Measurements from ENCODE around the gene PRKN. TPM values are rescaled to one million over a fixed set of nuclear protein-coding genes. Genes with fewer than 3 reads are reported as not detected.

Gene PRKN
- total and polyA plus RNA-seq, 9 of the 15 experiments (the other 6 are each of a cell fraction or from before 2014, with no cell fraction given), result 0.03 to 0.96 (median 0.15) TPM; not detected in 2

DNA sequence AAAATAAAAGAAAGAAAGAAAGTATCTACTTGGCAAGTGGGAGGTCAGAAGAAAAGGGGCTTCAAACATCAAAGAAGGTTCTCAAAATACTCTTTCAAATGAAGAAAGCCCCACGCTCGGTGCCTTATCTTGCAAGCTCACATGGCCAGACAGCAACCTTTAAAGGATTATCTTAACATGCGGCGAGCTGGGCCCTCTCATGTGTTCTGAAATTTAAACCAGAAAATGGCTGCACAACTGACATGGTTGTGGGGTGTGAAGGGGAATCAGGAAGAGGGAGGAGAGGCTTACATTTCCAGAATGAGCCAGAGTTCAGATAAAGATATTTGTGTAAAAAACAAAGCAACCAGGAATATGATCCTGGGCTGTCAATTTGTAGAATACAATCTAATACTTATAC lies 363.1 kb downstream of the PRKN start (continued):
- TF ChIP-seq, protein P1, sequence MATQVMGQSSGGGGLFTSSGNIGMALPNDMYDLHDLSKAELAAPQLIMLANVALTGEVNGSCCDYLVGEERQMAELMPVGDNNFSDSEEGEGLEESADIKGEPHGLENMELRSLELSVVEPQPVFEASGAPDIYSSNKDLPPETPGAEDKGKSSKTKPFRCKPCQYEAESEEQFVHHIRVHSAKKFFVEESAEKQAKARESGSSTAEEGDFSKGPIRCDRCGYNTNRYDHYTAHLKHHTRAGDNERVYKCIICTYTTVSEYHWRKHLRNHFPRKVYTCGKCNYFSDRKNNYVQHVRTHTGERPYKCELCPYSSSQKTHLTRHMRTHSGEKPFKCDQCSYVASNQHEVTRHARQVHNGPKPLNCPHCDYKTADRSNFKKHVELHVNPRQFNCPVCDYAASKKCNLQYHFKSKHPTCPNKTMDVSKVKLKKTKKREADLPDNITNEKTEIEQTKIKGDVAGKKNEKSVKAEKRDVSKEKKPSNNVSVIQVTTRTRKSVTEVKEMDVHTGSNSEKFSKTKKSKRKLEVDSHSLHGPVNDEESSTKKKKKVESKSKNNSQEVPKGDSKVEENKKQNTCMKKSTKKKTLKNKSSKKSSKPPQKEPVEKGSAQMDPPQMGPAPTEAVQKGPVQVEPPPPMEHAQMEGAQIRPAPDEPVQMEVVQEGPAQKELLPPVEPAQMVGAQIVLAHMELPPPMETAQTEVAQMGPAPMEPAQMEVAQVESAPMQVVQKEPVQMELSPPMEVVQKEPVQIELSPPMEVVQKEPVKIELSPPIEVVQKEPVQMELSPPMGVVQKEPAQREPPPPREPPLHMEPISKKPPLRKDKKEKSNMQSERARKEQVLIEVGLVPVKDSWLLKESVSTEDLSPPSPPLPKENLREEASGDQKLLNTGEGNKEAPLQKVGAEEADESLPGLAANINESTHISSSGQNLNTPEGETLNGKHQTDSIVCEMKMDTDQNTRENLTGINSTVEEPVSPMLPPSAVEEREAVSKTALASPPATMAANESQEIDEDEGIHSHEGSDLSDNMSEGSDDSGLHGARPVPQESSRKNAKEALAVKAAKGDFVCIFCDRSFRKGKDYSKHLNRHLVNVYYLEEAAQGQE (IDR thresholded peaks at IDR 0.05; ENCODE audit: borderline replicate concordance), result no peak
- TF ChIP-seq, protein P1 (CRISPR knock-in tag; IDR thresholded peaks at IDR 0.05; ENCODE audit: low read depth), result no peak
- peak; percentile 72 for TF ChIP-seq ARID1B (IDR thresholded peaks at IDR 0.05)
- TF ChIP-seq ZNF197 (CRISPR knock-in tag; IDR thresholded peaks at IDR 0.05; ENCODE audit: low read depth), result peak; percentile 75; the same call in 1 of the 2 replicates
- TF ChIP-seq ATF4 (CRISPR knock-in tag; IDR thresholded peaks at IDR 0.05), result peak; percentile 95
- no peak for TF ChIP-seq ZNF146 (CRISPR knock-in tag; IDR thresholded peaks at IDR 0.05; ENCODE audit: unreplicated experiment)
- peak; percentile 92; the same call in 1 of the 2 replicates for TF ChIP-seq HSF4 (CRISPR knock-in tag; IDR thresholded peaks at IDR 0.05; ENCODE audit: borderline replicate concordance)
- peak; percentile 88 for TF ChIP-seq ZNF695 (CRISPR knock-in tag; IDR thresholded peaks at IDR 0.05)
- peak; percentile 90 for TF ChIP-seq MTF1 (CRISPR knock-in tag; IDR thresholded peaks at IDR 0.05; ENCODE audit: borderline replicate concordance)
- peak; percentile 38; the same call in 1 of the 2 replicates for TF ChIP-seq EP300 (IDR thresholded peaks at IDR 0.05; ENCODE audit: low read length)
- 0 out of 2 replicates have a peak, but pooled peaks have one; percentile 73 for TF ChIP-seq PPARD (CRISPR knock-in tag; IDR thresholded peaks at IDR 0.05)
- TF ChIP-seq ERF (CRISPR knock-in tag; IDR thresholded peaks at IDR 0.05), result peak; percentile 93
- TF ChIP-seq ZNF212 (CRISPR knock-in tag; IDR thresholded peaks at IDR 0.05), result peak; percentile 89; the same call in 1 of the 2 replicates
- peak; percentile 81 for TF ChIP-seq ZFP1 (CRISPR knock-in tag; IDR thresholded peaks at IDR 0.05)
- TF ChIP-seq ZNF696 (CRISPR knock-in tag; conservative IDR thresholded peaks at IDR 0.05), result no peak
- TF ChIP-seq DMBX1 (CRISPR knock-in tag; IDR thresholded peaks at IDR 0.05; ENCODE audit: borderline replicate concordance), result peak; percentile 99
- TF ChIP-seq NCOR1 (IDR thresholded peaks at IDR 0.05), result peak; percentile 44; the same call in 1 of the 2 replicates
- TF ChIP-seq CTBP1 (IDR thresholded peaks at IDR 0.05; ENCODE audit: borderline replicate concordance), result no peak
- no peak for TF ChIP-seq KHSRP (IDR thresholded peaks at IDR 0.05)
- peak; percentile 88 for TF ChIP-seq ZNF445 (CRISPR knock-in tag; IDR thresholded peaks at IDR 0.05; ENCODE audit: low read depth)
- peak; percentile 96 for TF ChIP-seq SMAD4 (CRISPR knock-in tag; conservative IDR thresholded peaks at IDR 0.05)
- no peak for TF ChIP-seq POLR2H (tag; IDR thresholded peaks at IDR 0.05; ENCODE audit: low read depth)
- peak; percentile 83 for TF ChIP-seq TCF3 (CRISPR knock-in tag; IDR thresholded peaks at IDR 0.05)
